Mammary epithelial cell (primary cell): Measurements from ENCODE around the gene SSBP2.

Experiments
- EZH2 ChIP-seq: IDR thresholded peaks from 2 replicates; pipeline ENCODE4 v1.6.1; 2012; ENCODE audit warnings: low read length, inconsistent platforms, borderline replicate concordance
- TF ChIP-seq, protein P1 (sequence below), 2 donors: IDR thresholded peaks in 1 of 2; conservative IDR thresholded peaks in 1 of 2; 2 replicates each; pipeline ENCODE4 v1.5.1; 2011 to 2012; ENCODE audit warnings: inconsistent platforms in 2 of 2, low read length in 2 of 2, mild to moderate bottlenecking in 2 of 2, control low read depth in 1 of 2, low read depth in 1 of 2; ENCODE audit not compliant: insufficient read depth in 1 of 2; ENCODE audit errors: extremely low read depth in 1 of 2

DNA sequence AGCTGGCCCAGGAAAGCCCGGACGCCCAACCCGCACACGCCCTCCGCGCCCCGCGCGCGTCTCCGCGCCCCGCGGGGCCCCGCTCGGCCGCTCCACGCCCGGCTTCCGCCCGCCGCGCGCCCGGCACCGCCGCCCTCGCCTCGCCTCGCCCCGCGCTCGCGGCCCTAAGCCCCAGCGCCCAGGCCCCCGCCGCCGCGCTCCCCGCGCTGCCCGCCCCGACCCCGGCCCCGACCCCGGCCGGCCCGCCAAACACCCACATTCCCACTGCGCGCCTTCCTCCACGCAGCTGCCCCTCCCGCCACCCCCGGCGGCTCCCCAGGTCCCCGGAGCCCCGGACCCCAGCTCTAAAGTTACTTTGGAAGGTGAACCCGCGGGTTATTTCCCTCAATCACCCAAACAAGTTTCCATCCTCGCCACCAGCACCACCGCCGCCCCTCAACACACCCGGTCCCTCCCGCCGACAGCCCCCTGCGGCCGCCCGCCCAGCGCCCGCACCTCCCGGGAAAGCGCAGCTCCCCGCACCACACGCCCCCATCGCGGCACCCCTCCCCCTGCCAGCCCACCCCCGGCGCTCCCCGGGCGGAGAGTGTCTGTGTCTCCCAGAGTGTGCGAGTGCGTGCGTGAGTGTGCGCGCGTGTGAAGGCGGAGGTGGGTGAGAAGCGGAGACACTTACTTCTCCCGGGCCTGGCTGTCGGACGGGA lies 439 bp downstream of the SSBP2 start:
- TF ChIP-seq, protein P1, sequence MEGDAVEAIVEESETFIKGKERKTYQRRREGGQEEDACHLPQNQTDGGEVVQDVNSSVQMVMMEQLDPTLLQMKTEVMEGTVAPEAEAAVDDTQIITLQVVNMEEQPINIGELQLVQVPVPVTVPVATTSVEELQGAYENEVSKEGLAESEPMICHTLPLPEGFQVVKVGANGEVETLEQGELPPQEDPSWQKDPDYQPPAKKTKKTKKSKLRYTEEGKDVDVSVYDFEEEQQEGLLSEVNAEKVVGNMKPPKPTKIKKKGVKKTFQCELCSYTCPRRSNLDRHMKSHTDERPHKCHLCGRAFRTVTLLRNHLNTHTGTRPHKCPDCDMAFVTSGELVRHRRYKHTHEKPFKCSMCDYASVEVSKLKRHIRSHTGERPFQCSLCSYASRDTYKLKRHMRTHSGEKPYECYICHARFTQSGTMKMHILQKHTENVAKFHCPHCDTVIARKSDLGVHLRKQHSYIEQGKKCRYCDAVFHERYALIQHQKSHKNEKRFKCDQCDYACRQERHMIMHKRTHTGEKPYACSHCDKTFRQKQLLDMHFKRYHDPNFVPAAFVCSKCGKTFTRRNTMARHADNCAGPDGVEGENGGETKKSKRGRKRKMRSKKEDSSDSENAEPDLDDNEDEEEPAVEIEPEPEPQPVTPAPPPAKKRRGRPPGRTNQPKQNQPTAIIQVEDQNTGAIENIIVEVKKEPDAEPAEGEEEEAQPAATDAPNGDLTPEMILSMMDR (conservative IDR thresholded peaks at IDR 0.05 in 1 of 2, IDR thresholded peaks at IDR 0.05 in 1 of 2; ENCODE audit: extremely low read depth in 1 of 2, insufficient read depth in 1 of 2, low read depth in 1 of 2, low read length in 2 of 2): no peak
- TF ChIP-seq EZH2: no peak
